Stimulated activated naive B cell treated with anti-CD40 and anti-IgM and Interleukin-4, amounts not matched to agents 10 μg/mL and 1 μg/mL and 100 μg/mL, for 72 hours (primary cell): ENCODE data around the gene EXOC3.
A peak's percentile ranks its signal among the peaks of the same experiment; 100 is the strongest.

ENCODE experiments used
- ATAC-seq, 2 donors: fragments of 150-1000 bp; cut with Tn5 transposase; replicated peaks; 2 replicates each; pipeline ENCODE4 v1.10.0; 2021; ENCODE audit warnings: moderate library complexity in 1 of 2
- DNase-seq: peaks from one replicate; pipeline ENCODE4 v3.0.0; 2021
- H3K27ac Mint-ChIP-seq: one replicate; pipeline ENCODE4 v1.8.0; 2022; ENCODE audit warnings: mild to moderate bottlenecking, mixed read lengths
- H3K27me3 Mint-ChIP-seq, 2 donors: one replicate each; pipeline ENCODE4 v1.8.0; 2022; ENCODE audit warnings: mixed read lengths in 2 of 2
- H3K36me3 Mint-ChIP-seq, 2 donors: one replicate each; pipeline ENCODE4 v1.8.0; 2022; ENCODE audit warnings: mixed read lengths in 2 of 2, mild to moderate bottlenecking in 1 of 2
- H3K4me1 Mint-ChIP-seq, 2 donors: one replicate each; pipeline ENCODE4 v1.8.0; 2022; ENCODE audit warnings: mixed read lengths in 2 of 2, mild to moderate bottlenecking in 1 of 2
- H3K4me3 Mint-ChIP-seq, 2 donors: one replicate each; pipeline ENCODE4 v1.8.0; 2022; ENCODE audit warnings: mild to moderate bottlenecking in 2 of 2, mixed read lengths in 2 of 2, moderate library complexity in 1 of 2
- H3K9me3 Mint-ChIP-seq, 2 donors: one replicate each; pipeline ENCODE4 v1.8.0; 2022; ENCODE audit warnings: mixed read lengths in 2 of 2, mild to moderate bottlenecking in 1 of 2

EXOC3 gene

DNA sequence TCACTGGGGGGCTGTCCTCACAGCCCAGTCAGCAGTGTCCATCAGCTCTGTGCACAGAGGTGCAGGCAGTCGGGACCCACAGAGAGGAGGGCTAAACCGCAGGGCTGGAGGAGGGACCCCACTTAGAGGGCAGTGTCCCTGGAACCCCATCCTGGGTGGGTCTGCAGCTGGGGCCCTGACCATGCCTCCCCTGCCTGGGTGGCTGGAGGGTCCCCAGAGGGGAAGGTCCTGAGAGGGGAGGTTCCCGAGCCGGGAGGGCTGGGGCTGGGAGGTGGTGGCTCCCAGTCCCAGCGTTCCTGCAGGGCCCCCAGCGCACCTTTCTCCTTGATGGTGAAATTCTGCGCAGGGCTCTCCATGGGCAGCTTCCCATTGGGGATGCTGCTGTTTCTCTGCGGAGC, 32.7 kb downstream of the EXOC3 start:
- H3K4me1 Mint-ChIP-seq = peaks cover 39 to 69% of the 10 kb centered on the region in 2 donors
- peak overlapping the region; percentile 89 for H3K27ac Mint-ChIP-seq
- DNase-seq = no peak
- H3K4me3 Mint-ChIP-seq = peak overlapping the region; percentile 87 to 90
- ATAC-seq = no peak
- peaks cover 20 to 62% of the 10 kb centered on the region in 2 donors for H3K27me3 Mint-ChIP-seq
- H3K36me3 Mint-ChIP-seq = peaks cover 67 to 73% of the 10 kb centered on the region in 2 donors
- H3K9me3 Mint-ChIP-seq = no peaks in the 10 kb centered on the region

DNA sequence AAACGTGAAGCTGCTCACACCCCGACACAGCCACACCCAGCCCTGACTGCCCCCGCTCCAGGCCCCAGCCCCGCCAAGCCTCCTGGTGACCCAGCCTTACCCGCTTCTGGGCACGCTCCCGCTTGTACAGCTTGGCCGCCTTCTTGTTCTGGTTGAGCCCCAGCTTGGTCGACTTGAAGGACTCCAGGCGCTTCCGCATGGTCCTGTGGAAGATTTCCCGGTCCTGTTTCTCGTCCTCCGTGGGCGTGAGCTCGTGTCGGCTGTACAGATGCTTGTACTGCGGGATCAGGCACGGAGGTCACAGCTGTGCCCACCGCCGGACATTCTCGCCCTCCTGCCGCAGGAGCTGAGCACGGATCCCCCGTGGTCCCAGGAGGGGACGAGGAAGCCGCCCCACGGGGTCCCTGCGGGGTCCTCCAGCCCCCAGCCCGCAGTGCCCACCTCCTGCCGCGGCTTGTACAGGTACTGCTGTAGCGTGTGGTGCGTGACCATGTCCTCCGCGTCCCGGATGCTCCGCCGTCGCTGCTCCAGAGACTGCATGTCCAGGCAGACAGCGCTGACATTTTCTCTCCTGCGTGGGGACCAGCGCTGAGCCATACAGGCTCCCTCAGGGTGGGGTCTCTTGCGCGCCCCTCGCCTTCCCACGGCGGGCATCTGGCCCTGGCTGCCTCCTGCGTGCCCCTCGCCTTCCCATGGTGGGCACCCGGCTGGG, 33.3 kb downstream of the EXOC3 start:
- H3K27ac Mint-ChIP-seq = peak overlapping the region; percentile 93

DNA sequence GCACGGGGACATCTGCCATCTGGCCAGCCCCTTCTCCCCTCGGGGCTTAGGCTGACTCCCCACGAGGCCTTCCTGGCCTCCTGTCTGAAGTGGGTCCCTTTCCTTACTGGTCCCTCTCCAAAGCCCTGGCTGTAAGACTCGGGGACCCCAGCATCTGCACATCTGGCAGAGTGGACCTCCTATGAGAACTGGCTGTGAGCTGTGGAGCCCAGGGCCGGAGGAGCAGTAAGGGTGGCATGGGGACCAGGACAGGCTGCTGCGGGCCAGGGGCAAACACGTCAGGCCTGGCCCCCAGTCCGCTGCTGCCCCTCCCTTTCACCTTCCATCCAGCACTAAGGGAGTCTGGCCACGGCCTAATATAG, 33.8 kb downstream of the EXOC3 start:
- Mint-ChIP-seq H3K9me3 (no peaks in the 10 kb centered on the region), H3K4me3 (peak overlapping the region; percentile 70 to 87), H3K27me3 (peaks cover 28 to 69% of the 10 kb centered on the region in 2 donors), H3K4me1 (peaks cover 30 to 64% of the 10 kb centered on the region in 2 donors), H3K36me3 (peaks cover 61 to 65% of the 10 kb centered on the region in 2 donors), H3K27ac (peak overlapping the region; percentile 93)
- no peak for DNase-seq
- ATAC-seq = no peak

More for the DNA sequence above, 33.3 kb downstream of the EXOC3 start:
- Mint-ChIP-seq H3K4me1 (peaks cover 35 to 66% of the 10 kb centered on the region in 2 donors), H3K4me3 (peak overlapping the region; percentile 70 to 87), H3K27me3 (peaks cover 25 to 65% of the 10 kb centered on the region in 2 donors), H3K9me3 (no peaks in the 10 kb centered on the region), H3K36me3 (peaks cover 64 to 69% of the 10 kb centered on the region in 2 donors)
- ATAC-seq (no peak), DNase-seq (no peak)

DNA sequence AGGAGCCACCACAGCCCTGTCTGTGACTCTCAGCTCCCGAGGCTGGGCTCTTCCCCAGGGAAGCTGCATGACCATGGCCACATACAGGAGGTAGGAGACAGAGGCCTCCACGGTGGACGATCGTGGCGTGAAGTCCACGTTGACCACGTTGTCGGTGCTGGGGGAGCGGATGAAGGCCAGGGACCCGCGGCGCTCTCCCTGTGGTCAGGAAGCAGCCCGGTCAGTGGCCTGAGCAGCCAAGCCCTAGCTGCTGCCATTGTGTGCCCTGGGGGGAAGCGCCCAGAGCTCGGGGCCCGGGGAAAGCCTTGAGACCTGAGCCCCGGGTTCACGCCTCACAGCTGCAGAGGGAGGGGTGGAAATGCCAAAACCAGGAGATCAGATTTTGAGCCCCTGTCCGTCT, 34.3 kb downstream of the EXOC3 start:
- H3K36me3 Mint-ChIP-seq = peaks cover 57 to 61% of the 10 kb centered on the region in 2 donors
- H3K4me1 Mint-ChIP-seq = peaks cover 26 to 61% of the 10 kb centered on the region in 2 donors
- ATAC-seq (no peak), DNase-seq (no peak)
- H3K4me3 Mint-ChIP-seq = peak overlapping the region; percentile 70 to 87
- H3K27ac Mint-ChIP-seq = peak overlapping the region; percentile 93
- no peaks in the 10 kb centered on the region for H3K9me3 Mint-ChIP-seq
- peaks cover 28 to 73% of the 10 kb centered on the region in 2 donors for H3K27me3 Mint-ChIP-seq

DNA sequence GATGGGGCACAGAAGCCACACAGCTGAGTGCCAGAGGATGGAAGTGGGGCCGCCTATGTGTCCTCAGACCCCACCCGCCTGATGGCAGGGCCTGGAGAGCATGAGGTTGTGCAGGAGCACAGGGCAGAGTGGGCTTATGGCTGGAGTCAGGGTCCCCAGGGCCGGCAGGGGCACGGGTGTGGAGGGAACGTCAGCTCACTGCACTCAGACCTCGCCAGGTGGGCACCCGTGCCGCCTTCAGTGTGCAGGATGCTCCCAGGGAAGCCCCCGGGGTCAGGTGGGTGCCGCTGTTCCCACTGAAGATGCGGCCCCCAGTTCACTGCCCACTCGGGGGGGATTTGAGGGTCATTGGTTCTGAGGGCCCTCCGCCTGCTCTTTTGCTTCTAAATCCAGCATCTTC, 34.9 kb downstream of the EXOC3 start:
- peak overlapping the region; percentile 93 for H3K27ac Mint-ChIP-seq
- no peaks in the 10 kb centered on the region for H3K9me3 Mint-ChIP-seq
- ATAC-seq (no peak), DNase-seq (no peak)
- H3K36me3 Mint-ChIP-seq = peaks cover 57 to 61% of the 10 kb centered on the region in 2 donors
- H3K27me3 Mint-ChIP-seq = peaks cover 28 to 79% of the 10 kb centered on the region in 2 donors
- H3K4me3 Mint-ChIP-seq = peak overlapping the region; percentile 60 to 70
- peaks cover 26 to 61% of the 10 kb centered on the region in 2 donors for H3K4me1 Mint-ChIP-seq

DNA sequence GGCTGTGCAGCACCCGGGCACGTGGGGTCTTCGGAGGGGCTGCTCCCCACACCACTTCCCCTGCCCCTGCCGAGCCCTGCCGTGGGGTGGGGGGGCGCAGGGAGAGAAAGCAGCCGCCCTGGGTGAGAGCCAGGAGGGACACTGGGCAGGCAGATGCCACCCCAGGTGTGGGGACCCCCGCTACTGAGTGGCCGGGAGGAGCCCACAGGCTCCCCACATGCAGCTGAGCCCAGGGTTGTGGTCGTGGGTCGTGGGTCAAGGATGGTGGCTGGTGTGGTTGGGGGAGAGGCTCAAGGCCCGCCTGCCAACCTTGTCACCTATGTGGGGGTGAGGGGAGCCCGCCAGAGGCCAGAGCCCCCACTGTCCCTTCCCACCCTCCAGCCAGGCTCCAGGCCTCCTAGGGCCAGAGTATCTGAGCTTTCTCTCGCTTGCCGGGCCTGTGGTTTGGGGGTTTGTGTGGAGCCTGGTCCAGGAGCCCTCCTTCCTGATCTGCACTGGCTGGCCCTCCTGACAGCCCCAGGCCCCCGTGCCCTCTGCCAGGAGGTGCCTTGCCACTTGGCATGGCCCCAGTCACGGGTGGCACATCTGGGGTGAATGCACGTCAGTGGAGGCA, 35.5 kb downstream of the EXOC3 start:
- ATAC-seq (peak in 1 of 2 donors; percentile 1), DNase-seq (no peak)
- Mint-ChIP-seq H3K9me3 (no peaks in the 10 kb centered on the region), H3K36me3 (peaks cover 57 to 61% of the 10 kb centered on the region in 2 donors), H3K27ac (peak overlapping the region; percentile 93), H3K27me3 (peaks cover 28 to 85% of the 10 kb centered on the region in 2 donors), H3K4me3 (peak overlapping the region; percentile 55 to 60), H3K4me1 (peaks cover 26 to 61% of the 10 kb centered on the region in 2 donors)

DNA sequence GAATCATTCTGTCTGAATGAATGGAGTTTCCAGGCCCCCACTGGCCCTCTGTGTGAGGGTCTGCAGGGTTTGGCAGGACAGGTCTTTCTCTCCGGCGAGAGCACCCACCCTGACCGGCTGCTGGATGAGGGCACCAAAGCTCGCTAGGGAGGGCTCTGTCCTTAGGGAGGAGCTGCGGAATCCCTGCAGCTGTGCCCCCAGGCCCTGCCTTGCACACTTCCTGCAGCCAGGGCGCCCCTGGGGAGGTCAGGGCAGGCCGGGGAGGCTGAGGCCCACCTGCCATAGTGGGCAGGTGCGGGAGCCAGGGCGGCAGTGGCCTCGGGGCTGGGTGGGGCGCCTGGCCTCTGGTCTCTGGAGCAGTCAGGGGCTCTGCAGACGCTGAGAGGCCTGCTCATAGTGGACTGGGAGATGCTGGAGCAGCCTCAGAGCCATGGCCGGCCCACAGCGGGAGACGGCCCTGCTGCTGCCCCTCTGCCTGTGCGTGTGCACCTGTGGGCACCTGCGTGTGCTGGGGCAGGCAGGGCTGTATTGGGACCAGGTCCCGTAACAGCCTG, 36.1 kb downstream of the EXOC3 start:
- H3K27ac Mint-ChIP-seq = peak overlapping the region; percentile 82
- peaks cover 53 to 57% of the 10 kb centered on the region in 2 donors for H3K36me3 Mint-ChIP-seq
- H3K4me1 Mint-ChIP-seq = peaks cover 24 to 56% of the 10 kb centered on the region in 2 donors
- no peaks in the 10 kb centered on the region for H3K9me3 Mint-ChIP-seq
- peak overlapping the region; percentile 55 to 56 for H3K4me3 Mint-ChIP-seq
- DNase-seq (no peak), ATAC-seq (peak; percentile 3 to 12)
- peaks cover 28 to 81% of the 10 kb centered on the region in 2 donors for H3K27me3 Mint-ChIP-seq

DNA sequence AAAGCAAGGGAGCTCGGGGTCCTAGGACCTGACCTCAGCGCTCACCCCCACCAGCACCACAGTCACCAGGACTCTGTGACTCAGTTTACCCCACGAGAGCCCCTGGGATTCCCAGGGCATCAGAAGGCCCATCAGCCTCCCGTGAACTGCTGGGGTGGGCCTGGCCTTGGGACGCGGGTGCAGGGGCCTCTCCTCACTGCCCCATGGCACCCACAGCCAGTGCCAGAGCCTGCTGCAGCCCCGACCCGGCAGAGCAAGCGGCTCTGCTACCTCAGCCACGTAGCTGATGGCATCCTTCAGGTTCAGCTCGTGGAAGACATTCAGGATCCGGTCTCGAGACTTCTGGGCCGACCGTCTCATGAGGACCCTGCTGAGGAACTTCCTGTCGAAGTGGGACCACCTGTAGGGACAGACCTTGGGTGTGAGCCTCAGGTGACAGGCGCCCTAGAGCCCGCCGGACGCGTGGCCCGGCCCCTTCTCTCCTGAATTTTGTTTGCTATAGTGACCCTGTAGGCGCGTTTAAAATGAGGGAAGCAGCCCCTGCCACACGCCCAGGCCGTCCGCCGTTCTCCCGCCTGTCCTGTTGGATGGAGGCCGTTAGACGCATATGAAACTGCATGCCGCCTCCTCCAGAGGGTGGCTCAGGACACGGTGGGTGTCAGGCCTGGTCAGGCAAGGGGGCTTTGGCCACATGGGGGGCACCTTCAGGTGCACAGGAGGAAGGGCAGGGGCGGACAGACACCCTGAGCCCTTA, 36.8 kb downstream of the EXOC3 start:
- H3K9me3 Mint-ChIP-seq = no peaks in the 10 kb centered on the region
- peak overlapping the region; percentile 86 for H3K27ac Mint-ChIP-seq
- ATAC-seq (peak in 1 of 2 donors; percentile 0), DNase-seq (no peak)
- H3K4me3 Mint-ChIP-seq = peak overlapping the region; percentile 25 to 56
- peaks cover 29 to 84% of the 10 kb centered on the region in 2 donors for H3K27me3 Mint-ChIP-seq
- peaks cover 24 to 52% of the 10 kb centered on the region in 2 donors for H3K4me1 Mint-ChIP-seq
- H3K36me3 Mint-ChIP-seq = peaks cover 52 to 54% of the 10 kb centered on the region in 2 donors

DNA sequence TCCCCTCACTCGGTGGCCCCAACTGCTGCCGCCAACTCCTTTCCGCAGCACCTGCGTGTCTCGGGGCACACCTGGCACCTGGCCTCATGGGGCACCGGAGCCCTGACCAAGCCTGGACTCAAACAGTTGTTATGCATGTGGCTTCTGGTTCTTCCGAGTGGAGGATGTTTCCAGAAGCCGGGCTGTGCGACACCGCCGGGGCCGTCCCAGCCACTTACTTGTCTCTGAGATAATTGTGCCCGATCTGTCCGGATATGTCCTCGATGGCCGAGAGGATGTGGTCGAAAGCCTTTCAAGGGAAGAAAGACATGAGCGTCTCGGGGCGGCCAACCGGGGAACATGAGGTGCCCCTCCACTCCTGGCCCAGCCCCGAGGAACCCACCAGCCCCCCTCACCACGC, 38.4 kb downstream of the EXOC3 start:
- Mint-ChIP-seq H3K4me1 (peaks cover 24 to 47% of the 10 kb centered on the region in 2 donors), H3K27me3 (peaks cover 33 to 84% of the 10 kb centered on the region in 2 donors)

DNA sequence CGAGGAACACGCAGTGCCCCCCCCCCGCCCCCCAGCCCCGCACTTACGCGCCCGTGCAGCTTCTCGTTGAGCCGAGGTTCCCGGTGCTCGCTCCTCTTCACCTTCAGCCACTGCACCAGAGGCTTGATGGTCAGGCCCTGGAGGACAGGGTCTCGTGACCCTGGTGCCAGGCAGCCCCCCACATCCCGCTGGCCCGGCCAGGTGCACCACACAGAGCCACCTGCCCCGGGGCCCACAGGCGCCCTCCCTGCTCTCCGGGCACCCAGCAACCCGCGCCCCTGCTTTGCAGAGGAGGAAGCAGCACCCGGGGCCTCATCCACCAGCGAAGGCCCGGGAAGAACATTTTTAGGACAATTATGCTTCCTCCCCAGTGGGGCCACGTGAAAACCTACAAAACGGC, 39.0 kb downstream of the EXOC3 start:
- Mint-ChIP-seq H3K4me3 (peak overlapping the region in 1 of 2 donors; percentile 11), H3K27ac (peak overlapping the region; percentile 69), H3K27me3 (peaks cover 32 to 80% of the 10 kb centered on the region in 2 donors)

More for the DNA sequence above, 38.4 kb downstream of the EXOC3 start:
- peaks cover 39 to 41% of the 10 kb centered on the region in 2 donors for H3K36me3 Mint-ChIP-seq
- peaks cover 0 to 1% of the 10 kb centered on the region in 2 donors for H3K9me3 Mint-ChIP-seq
- peak overlapping the region; percentile 29 to 38 for H3K4me3 Mint-ChIP-seq
- H3K27ac Mint-ChIP-seq = peak overlapping the region; percentile 87
- no peak for DNase-seq
- ATAC-seq = no peak

DNA sequence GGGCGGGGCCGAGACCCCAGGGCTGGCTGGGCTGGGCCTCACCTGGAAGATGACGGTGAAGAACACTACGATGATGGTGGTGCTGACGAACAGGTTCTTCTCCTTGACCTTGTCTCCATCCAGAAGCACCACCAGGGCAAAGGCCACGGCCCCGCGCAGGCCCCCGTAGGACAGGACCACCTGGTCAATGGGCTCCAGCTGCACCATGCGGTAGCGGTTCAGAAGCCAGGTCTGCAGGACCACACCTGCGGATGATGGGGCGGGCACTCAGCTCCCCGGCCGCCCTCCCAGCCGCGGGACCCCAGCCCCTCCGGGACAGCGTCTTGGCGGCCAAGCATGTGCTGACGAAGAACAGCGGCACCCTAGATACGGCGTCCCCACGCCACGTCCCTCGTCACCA, 39.5 kb downstream of the EXOC3 start:
- Mint-ChIP-seq H3K9me3 (peaks cover 0 to 3% of the 10 kb centered on the region in 2 donors), H3K27ac (peak overlapping the region; percentile 69), H3K36me3 (peaks cover 29% of the 10 kb centered on the region in 2 donors), H3K4me1 (peaks cover 16 to 38% of the 10 kb centered on the region in 2 donors), H3K27me3 (peaks cover 28 to 76% of the 10 kb centered on the region in 2 donors), H3K4me3 (peak overlapping the region; percentile 11 to 17)
- ATAC-seq = no peak
- DNase-seq = no peak

More for the DNA sequence above, 39.0 kb downstream of the EXOC3 start:
- ATAC-seq (no peak), DNase-seq (no peak)
- Mint-ChIP-seq H3K9me3 (peaks cover 0 to 3% of the 10 kb centered on the region in 2 donors), H3K4me1 (peaks cover 21 to 43% of the 10 kb centered on the region in 2 donors), H3K36me3 (peaks cover 34% of the 10 kb centered on the region in 2 donors)

DNA sequence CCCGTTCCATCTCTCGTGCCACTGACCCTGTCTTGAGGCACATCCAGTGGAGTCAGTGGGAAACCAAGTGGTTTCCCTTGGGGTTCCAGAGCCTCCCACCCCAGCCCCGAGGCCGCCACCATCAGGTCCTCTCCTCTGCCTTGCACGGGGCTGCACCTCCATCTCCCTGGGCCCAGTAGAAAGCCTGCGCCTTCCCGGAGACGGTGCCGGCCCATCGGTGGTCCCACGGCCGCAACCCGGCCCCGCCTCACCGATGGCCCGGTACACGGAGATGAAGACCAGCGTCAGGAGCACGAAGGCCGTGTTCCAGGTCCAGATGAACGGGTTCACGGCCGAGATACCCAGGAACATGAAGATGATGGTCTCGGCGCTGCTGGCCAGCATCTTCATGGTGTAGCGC, 40.0 kb downstream of the EXOC3 start:
- ATAC-seq = no peak

DNA sequence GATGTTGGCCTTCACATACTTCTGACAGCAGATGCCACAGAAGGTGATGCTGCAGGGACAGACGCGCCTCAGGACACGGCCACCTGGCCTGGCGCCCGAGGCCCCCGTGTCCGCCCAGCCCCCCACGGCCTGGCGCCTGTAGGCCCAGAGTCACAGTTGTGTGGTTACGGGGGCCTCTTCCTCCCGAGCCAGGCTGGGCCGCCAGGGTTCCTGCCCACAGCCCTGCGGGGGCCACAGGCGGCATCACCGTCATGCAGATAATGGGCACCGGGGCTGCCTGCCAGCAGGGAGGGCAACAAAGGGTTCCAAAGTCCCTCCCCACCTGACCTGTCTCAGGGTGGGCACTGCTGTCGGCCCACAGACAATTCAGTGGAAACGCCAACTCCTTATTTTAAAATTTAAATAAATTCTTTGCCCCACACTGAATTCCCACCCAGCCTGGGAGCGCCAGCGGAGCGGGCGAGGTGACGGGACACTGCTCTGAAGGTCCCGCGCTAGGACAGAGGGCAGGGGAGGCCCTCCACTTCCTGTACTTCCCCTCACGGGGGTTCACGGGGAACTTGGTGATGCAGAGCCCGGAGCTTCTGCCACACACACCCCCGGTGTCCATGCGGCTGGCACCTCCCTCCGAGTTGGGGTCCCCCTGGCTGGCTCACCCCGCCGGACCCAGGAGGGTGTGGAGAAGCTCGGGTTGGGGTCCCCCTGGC, 40.6 kb downstream of the EXOC3 start:
- peaks cover 0 to 3% of the 10 kb centered on the region in 2 donors for H3K9me3 Mint-ChIP-seq

More for the DNA sequence above, 40.0 kb downstream of the EXOC3 start:
- Mint-ChIP-seq H3K27ac (peak overlapping the region; percentile 31), H3K4me3 (no peak overlapping the region), H3K4me1 (peaks cover 12 to 33% of the 10 kb centered on the region in 2 donors), H3K27me3 (peaks cover 29 to 76% of the 10 kb centered on the region in 2 donors), H3K36me3 (peaks cover 24% of the 10 kb centered on the region in 2 donors), H3K9me3 (peaks cover 0 to 3% of the 10 kb centered on the region in 2 donors)
- no peak for DNase-seq

More for the DNA sequence above, 40.6 kb downstream of the EXOC3 start:
- Mint-ChIP-seq H3K27ac (no peak overlapping the region), H3K4me1 (peaks cover 12 to 30% of the 10 kb centered on the region in 2 donors), H3K4me3 (no peak overlapping the region), H3K27me3 (peaks cover 30 to 76% of the 10 kb centered on the region in 2 donors), H3K36me3 (peaks cover 20 to 22% of the 10 kb centered on the region in 2 donors)
- DNase-seq (no peak), ATAC-seq (peak in 1 of 2 donors; percentile 18)
